HG02840 (cell line): ENCODE results near the gene RCSD1.
A peak's percentile ranks its signal among the peaks of the same experiment; 100 is the strongest.
"Not testable (repeated sequence)": the region's sequence is repeated elsewhere in the genome, so short reads cannot be mapped to it uniquely, and the experiment has no call there.

ENCODE experiments used
- ATAC-seq: cut with Tn5 transposase; IDR thresholded peaks from one replicate; pipeline ENCODE4 v1.9.1; 2021; ENCODE audit warnings: mild to moderate bottlenecking, moderate library complexity, moderate number of reproducible peaks; ENCODE audit not compliant: unreplicated experiment, low FRiP score

RCSD1 gene

DNA sequence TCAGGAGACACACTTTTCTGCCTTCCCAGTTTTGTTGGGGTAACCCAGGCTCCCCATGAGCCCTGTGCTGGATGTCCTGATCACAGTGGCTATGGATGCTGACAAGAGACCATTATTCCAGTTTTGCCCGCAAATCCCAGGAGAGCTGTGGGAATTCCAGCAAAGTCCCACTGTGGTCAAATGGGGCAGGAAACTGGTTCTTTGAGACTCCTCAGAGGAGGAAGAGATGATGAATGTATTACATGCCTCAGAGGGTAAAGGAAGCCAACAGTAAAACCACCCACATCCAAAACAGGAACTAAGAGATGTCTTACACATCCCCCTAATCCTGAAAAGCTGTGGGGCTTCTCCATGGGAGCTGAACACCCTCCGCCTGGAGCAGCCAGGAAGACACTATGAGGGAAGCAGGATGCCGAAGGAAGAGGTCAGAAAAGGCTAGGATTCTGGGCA is 78.9 kb downstream of the RCSD1 start:
- no peak for ATAC-seq

DNA sequence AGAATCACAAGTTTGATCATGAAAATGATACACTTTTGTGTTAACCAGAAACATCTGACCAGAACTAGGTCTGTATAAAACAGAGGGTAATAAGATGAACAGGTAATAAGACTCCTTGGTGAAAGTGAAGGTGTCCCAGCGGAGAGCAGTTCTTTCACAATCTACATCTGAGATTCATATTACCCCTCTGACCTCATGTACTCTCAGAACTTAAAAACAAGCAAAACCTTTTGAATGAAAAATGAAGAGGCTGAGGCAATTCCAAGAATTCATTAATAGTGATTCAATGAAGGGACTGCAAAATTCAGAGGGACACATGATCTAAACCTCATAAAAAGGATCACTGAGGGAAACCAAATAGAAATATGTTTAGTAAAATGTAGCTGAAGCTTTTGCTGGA is 80.8 kb downstream of the RCSD1 start:
- no peak for ATAC-seq

DNA sequence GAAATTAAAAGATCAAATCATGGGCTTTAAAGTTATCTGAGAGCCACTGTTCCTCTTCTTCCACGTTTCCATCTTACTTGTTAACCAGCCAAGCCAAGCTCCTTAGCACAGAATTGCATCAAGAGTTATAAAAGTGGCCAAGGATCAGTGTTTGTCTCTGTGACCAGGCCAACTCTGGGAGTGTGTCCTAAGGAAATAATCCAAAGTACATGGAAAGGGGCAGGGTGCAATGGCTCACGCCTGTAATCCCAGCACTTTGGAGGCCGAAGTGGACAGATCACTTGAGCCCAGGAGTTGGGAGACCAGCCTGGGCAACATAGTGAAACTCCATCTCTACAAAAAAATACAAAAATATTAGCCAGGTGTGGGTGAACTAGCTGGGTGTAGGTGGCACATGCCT is 81.8 kb downstream of the RCSD1 start:
- no peak for ATAC-seq

DNA sequence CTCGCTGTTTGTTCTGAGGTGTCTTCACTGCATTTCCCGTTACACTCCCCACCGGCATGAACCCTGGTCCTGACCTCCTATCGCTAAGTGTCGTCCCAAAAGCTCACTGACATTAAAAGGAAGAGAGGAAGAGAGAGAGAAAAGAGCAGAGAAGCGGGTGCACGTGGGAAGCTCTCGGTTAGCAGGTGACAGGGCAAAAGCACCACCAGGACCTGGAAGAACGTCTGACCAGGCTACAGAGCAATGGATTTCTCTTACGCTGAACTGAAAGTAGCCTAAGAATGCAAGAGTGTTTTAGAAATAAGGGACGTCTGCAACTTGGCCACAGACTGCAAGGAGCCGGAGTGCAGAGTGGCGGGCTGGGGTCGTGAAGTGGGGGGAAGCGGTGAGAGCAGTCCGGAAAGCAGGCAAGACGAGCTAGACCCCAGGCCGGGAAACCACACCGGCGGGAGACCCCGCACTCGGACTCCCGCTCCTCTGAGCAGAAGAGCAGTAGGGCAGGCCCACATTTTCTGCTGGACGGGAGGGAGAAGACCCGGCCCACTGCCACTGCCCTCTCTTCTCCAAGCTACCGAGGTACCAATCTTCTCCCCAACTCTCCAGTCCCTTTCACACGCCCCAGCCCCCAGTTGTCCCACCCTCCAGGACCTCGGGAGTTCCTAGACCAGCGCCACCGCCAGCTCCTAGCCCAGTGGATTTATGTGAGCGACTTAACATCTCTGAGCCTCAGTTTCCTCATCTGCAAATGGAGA is 83.5 kb downstream of the RCSD1 start:
- ATAC-seq, result no peak

DNA sequence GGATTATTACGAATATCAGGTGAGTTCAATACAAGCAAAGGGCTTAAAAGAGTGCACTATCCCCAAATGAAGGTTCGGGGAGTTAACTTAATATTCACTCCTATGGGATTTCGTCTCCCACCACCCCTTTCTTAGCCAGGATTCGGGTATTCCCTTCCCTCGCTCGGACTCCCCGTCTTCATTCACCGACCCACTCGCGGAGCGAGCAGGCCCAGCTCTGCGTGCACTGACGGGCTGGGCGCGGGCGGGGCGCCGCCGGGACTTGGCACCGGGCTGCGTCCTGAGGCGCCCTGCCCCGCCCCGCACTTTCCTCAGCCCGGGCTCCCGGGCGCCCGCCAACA is 84.0 kb downstream of the RCSD1 start:
- ATAC-seq, result peak; percentile 38

DNA sequence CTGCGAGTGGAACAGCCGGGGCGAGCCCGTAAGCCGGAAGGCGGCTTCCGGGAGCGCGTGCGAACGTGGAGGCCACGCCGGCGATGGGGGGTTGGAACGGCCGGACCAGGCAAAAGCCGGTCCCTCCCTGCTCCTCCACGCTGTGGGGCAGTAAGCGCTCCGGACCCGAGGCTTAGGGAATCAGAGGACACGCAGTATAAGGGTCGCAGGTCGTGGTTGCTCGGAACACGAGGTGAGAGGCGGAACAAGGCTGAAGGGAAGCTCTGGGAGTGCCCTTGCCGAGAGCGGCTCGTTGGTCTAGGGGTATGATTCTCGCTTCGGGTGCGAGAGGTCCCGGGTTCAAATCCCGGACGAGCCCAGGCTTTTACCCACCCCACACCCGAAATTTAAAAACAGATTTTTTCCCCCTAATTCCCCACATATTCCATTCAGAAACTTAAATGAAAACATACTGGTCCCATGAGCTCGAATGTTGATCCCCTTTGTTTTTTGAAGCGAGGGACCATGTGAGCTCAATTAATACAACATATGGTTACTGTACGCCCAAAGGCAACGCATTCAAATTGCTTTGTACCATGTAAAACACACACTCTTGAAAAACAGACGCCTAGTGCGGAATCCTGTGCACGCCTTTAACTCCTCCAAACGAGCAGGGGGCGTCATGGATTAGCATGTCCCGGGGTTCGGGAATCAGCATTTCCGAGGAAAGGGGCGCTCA is 84.6 kb downstream of the RCSD1 start:
- peak; percentile 49 for ATAC-seq

DNA sequence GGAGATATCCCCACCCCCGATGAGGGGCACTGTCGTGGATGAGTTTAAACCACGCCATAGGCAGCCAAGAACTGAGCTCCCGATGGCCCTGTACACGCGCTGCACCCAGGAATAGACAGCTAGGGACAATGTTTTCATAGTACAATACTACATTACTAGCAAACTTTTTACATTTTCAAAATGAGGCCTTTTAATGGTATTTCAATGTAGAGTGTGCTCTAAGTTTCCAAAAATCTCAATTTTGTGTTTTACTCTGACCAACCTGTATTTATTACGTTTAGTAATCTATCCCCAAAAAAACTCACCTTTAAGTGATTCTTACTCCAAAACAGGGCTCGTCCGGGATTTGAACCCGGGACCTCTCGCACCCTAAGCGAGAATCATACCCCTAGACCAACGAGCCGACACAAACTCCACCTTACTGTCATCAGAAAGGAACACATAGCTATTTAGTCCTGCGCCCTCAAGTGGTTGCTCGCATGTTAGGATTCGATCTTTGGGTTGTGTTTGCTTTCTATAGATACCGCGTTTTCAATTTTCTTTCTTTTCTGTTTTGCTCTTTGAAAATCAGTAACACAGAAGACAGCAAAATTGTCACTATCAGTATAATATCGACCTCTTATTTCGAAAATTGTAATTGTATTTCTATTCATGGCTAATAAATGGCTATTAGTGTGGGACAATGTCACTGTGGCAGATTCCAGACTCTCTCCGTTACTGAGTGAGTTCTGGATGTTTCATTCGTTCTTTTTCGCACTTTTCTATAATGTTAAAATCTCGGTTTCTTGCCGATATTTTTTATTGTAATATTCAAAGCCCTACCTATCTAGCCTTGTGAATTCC is 85.3 kb downstream of the RCSD1 start:
- ATAC-seq, result peak; percentile 42

DNA sequence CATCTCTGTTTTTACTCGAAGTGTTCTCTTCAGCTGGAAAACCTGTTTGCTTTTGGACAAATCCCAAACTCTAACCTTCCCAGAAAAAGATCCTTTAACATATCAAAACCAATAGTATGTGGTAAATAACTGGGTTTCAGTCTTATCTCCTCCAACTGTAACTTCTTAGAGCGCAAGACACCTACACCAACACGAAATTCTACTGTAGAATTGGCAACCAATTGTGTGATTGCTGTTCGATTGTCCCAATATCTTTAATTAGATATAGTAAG is 85.9 kb downstream of the RCSD1 start:
- no peak for ATAC-seq

DNA sequence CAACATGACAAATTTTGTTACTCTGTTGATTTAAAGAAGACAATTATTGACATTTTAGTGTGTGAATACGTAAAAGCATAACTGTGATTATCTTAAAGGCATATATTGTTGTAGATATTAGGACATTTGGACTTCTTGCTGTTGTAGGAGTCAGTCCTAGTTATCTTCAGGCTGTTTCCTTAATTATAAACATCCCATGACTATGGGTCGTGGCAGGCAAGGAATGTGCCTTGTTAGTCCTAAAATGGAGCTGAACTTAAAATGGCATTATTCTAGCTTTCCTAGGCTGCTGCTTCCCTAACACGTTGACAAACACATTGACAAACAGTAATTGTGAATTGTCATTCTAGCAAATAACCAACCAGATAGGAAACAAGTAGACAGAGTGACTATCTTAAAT is 87.3 kb downstream of the RCSD1 start:
- no peak for ATAC-seq

DNA sequence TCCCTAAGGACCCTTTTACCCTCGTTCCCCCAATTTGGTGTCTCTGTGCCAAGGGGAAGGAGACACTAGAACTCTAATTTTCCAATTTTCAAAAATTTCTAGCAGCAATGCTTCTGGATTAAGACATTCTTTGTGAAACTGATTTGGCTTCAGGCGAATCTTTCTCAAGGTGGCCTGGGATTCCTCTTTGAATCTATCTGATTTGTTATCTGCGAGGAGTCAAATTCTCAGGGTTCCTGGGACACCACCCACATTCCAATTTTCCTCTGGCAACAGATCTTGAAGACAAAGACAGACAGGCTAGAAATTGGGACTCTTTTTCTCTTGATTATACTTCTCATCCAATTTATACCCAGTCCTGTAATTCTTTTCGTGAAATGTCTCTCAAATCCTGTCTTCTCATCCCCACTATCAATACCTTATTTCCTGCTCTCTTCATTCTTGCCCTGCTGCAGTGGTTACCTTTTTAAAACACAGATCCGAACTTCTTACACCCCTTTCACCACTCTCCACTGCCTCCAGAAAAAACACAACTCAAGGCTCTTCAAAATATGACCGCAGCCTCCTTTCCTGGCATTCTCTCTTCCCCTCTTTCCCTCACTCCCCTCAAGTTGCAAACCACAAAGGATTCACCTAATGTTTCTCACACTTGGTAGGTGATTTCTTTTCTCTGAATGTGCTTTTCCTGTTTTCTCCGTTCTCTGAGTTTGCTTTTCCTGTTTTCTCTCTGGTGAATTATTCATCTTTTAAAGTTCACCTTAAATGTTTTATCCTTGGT is 89.1 kb downstream of the RCSD1 start:
- no peak for ATAC-seq

DNA sequence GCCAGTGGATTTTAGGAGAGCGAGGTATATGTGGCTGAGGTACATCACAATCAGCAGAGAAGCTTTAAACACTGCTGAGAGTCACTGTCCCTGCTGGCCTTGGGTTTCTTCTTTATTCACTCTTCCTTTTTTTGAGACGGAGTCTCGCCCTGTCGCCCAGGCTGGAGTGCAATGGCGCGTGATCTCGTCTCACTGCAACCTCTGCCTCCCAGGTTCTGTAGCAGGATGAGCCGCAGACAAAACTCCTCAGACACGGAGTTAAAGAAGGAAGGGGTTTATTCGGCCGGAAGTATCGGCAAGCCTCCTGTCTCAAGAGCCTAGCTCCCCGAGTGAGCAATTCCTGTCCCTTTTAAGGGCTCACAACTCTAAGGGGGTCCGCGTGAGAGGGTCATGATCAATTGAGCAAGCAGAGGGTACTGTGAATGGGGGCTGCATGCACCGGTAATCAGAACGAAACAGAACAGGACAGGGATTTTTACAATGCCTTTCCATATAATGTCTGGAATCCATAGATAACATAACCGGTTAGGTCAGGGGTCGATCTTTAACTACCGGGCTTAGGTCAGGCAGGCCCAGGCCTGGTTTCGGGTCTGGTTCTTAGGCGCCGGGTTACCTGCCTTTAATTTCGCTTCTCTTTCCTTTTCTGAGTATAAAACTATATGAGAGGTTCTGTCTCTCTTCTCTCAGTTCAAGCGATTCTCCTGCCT is 89.8 kb downstream of the RCSD1 start:
- not testable (repeated sequence) for ATAC-seq

DNA sequence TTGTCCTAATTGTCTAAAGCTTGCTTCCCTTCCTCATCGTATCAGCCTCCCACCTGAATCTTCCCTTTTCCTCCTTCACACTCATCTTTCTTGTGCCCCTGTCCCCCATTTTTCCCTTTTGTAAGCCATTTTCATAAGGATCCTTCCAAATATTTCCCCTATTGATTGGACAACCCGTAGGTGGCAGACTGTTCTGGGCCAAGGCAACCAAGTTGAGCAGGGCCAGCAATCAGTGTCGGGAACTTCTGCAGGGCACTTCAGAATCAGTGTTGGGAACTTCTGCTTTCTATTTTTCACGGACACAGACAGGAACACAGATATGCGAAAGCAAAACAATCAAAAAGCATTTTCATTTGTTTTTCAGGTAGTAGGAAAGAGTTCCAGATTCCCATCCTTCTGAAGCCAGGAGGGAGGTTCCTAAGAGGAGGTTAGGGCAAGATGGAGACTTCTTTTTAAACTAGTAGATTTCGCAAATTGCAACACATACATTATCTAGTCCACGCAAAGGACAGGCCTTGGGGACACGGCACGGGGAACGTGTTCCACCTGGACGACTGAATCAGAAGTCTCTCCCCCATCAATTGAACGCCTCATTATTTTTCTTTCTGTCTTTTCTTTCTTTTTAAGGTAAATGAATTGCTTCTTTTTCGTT is 91.1 kb downstream of the RCSD1 start:
- no peak for ATAC-seq

DNA sequence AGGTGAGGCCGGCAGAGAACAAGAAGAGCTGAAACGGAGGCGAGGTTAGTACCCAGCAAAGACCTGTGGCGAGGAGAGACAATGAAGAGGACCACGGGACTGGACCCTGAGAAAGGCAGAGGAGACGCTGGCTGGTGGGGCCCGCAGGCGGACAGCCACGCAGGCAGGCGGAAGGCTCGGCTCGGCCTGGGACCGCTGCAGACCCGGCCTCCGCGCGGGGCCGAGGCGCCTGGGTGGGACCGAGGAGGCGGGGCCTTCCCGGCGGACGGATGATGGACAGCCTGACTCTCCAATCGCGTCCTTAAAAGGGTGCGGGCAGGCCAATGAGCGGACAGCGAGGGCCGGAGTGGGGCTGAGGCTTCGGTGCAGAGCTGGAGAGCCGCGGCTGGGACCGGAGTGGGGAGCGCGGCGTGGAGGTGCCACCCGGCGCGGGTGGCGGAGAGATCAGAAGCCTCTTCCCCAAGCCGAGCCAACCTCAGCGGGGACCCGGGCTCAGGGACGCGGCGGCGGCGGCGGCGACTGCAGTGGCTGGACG is 91.7 kb downstream of the RCSD1 start, which contains the start of gene MPZL1:
TSS of gene MPZL1 (plus strand) at position 366 of the 535 bp plus-strand sequence. CDS start 170 bp downstream, outside the sequence.
- ATAC-seq, result peak; percentile 91

DNA sequence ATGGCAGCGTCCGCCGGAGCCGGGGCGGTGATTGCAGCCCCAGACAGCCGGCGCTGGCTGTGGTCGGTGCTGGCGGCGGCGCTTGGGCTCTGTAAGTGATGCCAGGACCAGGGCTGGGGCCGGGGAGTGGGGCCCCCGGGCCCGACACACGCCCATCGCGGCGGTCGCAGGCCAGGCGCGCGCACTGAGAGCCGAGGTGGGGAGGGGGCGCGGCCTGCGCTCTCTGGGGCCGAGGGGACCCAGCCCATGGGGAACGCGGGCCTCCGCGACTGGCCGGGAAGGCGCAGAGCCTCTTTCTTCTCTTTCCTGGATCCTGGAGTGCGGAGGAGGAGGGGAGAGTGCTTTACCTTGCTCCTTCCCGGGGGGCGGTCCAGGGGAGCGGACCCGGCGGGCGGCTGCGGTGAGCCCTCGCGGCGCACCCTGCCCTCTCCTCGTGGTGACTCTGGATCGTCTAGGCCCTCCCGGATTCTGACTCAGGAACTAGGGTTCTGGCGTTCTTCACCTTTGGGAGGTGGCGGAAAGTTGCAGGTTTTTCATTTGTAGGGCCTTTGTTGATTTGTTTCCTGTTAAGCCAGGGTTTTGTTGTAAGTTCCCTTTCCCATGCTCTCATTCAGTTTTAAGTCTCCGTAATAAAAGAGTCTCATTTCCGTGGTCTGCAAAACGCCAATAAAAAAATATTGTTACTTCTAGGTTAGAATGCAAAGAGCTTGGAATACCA is 92.3 kb downstream of the RCSD1 start:
- ATAC-seq, result peak; percentile 33

DNA sequence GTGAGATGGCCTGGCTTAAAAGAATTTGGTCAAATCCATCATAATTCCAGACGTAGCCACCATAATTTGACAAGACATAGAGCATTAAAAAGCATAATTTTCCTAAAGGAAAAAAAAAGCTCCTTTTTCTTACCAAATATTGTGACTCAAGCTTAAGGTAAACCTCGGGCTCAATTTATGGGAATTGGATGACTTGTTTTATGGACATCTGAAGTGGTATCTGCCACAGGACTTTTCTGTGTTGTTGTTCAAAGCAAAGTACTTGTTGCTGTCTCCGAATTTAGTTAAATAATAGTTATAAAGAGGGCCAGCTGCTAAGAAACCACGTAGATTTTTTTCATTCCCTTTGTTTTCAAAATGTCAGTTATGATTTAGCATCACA is 92.8 kb downstream of the RCSD1 start:
- no peak for ATAC-seq

DNA sequence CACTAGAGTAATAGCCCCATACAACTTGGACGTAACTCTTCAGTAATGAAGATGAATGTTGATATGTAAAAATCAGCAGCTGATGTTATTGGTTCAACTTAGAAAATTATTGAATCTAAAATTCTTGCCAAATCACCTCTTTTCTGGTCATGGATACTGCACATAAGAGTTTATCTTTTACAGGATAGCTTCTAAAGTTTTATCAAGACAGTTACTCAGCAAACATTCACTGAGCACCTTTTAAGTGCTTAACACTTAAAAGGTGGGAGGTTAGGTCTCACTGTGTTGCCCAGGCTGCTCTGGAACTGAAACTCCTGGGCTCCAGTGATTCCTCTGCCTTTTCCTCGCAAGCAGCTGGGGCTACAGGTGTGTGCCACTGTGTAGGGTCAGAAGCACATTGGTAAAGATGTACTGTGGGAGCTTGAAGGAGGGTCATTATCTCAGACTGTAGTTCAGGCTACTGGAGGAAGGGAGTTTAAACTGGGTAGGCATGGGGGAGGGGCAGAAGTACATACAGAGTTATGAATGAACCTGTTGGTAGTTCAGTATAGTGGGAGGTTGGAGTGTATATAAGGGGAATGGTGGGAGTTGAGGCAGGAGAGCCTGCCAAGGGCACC is 93.8 kb downstream of the RCSD1 start:
- no peak for ATAC-seq

DNA sequence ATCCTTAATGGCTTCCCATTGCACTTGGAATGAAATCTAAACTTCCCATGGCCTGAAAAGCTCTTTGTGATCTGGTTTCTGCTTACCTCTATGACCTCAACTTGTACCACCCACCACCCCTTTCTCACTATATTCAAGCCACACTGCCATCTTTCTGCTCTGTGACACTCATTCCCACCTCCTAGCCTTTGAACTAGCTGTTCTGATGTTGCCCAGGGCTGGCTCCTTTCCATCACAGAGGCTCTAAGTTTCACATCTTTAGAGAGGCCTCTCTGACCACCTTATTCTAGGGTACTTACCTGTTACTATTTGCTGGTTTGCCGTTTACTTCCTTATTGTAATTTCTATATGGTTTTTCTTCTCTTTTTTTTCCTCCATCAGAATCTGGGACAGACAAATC is 96.0 kb downstream of the RCSD1 start:
- no peak for ATAC-seq

DNA sequence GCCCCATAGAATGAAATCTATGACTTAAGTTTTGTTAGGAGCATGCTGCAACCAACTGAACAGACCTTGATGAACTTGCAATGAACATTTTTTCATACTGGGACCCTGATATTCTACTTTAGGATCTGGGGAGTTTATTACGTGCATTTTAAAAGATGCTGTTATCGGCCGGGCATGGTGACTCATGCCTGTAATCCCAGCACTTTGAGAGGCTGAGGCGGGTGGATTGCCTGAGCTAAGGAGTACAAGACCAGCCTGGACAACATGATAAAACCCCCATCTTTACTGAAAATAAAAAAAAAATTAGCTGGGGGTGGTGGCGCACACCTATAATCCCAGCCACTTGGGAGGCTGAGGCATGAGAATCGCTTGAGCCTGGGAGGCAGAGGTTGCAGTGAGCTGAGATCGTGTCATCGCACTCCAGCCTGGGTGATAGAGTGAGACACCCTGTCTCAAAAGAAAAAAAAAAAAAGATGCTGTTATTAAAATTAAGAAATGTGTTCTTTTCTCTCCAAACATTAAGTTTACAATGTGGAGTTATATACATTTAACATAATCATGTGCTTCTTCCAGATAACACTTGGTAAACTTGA is 98.9 kb downstream of the RCSD1 start:
- no peak for ATAC-seq
